GM18498 (cell line): ENCODE measurements around the gene ZNF223.

ENCODE experiments used
- ATAC-seq: cut with Tn5 transposase; IDR thresholded peaks from one replicate; pipeline ENCODE4 v1.9.1; 2021; ENCODE audit warnings: mild to moderate bottlenecking, moderate library complexity; ENCODE audit not compliant: unreplicated experiment

ZNF223 gene

DNA sequence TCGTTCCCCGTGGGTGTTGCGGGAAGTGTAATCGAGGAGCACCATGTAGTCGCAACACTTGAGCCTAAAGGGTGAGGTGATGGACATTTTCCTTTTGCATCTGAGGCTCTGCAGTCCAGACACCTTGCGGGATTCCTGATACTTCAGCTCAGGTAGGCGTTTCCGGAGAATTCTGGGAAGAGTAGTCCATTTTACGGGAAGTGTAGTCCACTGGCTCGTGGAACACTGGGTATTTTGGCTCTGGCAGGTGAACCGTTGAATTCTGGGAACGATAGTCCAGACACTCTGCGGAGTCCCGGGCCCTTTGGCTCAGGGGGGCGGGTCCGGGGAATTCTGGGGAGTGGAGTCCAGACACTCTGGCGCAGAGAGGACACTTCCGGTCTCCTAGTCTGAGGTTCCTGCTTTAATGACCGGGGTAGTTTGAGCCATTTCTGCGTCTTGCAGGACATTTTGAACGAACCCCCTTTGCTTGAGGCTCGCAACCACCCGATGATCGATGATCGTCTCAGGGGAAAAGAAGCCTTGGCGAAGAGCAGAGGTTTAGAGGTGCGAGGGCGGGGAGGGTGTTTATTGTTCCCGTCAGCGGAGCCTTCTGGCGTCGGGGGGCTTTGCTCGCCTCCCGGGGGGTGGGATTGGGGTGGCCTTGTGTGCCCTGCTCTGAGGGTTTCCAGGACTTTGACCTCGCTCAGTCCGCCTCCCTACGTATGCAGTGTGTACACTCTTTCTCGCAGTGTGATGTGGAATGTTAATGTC, at the start of gene ZNF223:
TSS of gene ZNF223 (plus strand) at position 387 of the 753 bp plus-strand sequence. CDS start 3,141 bp downstream, outside the sequence.
- peak; percentile 70 for ATAC-seq

DNA sequence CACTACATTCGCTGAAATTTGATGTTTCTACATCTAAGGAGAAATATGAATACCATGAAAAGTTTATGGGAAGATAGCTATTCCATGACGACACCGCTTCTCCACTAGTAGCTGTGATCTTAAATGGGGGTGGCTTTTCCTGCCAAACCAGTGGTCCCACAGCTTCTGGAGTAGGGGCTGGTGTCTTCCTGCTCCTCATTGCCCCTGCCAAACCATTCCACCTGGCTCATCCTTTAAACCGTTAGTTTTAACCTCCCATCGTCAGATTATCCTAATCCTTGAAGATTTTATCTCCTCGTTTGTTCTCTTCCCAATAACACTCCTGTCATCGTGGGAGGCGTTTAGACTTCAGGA, 49.6 kb upstream of the ZNF223 start:
- ATAC-seq: no peak

DNA sequence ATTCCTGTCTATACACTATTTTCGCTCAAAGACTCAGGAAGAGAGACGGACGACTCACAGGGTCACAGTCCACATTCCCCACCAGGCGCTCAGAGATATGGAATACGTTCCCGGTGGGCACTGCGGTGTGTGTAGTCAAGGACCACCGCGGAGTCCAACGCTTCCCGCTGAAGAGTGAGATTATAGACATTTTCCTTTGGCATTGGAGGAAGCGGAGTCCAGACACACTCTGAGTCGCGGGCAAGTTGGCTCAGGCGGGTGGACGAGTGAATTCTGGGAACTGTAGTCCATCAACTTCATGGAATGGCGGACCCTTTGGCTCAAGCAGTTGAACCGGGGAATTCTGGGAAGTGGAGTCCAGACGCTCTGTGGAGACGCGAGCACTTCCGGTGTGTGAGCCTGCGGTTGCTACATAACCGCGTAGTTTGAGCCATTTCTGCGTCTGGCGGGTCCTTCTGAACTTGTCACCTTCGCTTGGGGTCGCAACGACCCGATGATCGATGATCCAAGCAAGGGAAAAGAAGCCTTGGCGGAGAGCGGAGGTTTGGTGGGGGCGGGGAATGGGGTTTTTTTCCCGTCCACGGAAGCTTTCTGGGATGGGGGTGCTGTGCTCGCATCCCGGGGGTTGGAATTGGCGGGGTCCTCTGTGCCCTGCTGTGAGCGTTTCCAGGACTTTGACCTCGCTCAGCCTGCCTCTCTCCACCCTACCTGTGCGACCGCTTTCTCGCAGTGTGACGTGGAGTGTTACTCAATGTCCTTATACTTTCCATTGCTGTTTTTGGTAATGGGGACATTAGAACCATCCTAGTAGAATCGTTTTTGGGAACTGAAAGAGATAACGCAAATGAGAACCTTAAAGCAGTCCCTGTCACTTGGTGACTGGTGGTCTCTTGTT, 49.0 kb upstream of the ZNF223 start, which contains the start of gene ZNF230:
TSS of gene ZNF230 (plus strand) at position 392 of the 895 bp plus-strand sequence. CDS start 4,122 bp downstream, outside the sequence.
- peak; percentile 90 for ATAC-seq

DNA sequence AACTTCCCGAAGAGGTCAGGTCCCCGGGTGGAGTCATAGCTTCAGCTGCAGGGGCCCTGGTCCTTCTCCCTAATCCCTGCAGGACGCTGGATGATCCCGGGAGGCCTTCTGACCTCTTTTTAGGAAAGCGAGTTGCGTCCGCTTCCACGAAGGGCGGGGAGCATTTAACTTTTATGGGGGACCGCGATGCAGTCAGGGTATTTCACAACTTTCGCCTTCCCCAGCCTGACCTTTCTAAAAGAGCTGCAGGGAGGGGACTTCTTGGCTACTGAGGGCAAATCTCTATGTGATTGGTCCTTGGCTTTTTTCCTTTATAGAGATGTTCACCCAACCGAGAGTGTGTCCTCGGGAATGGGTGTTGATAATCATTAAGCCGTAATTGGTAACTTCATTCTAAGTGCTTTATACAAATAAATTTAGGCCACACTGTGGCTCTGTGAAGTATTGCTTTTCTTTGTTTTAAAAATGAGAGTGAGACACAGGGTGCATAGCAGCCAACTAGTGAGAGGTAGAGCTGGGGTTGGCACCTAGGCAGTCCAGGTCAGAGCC, 48.3 kb upstream of the ZNF223 start:
- ATAC-seq: peak; percentile 31

DNA sequence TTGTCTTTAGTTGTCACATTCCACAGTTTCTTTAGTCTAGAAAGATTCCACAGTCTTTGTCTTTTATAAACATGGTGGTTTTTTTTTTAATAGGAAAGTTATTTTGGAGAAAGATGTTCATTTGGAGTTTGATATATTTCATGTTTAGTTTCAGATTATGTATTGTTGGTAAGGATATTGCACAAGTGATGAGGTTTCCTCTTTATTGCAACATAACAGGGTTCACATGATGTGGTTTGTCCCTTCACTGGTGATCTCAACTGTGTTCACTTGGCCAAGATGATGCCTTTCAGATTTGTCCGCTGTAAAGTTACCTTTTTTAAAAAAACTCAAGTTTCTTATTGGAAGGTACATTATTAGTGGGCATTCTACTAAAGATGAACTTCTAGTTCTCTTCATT, 45.9 kb upstream of the ZNF223 start:
- no peak for ATAC-seq

DNA sequence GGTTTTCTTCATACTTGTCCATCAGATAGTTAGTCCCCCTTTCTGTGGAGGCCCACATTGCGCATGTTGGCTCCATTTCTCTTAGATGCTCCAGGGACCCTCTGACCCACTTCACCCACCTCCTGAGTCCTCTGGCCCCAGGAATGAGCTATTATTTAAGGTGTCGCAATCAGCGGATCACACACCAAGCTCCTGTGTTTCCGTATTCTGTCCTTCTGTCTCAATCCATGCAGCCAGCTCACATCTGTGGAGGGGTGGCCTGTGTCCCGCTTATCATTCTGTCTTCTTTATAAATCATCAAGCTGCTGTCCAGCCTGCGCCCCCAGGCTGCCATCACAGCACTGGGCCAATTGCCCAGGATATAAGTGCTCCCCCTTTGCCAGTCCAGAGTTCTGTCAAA, 44.4 kb upstream of the ZNF223 start:
- ATAC-seq: no peak

DNA sequence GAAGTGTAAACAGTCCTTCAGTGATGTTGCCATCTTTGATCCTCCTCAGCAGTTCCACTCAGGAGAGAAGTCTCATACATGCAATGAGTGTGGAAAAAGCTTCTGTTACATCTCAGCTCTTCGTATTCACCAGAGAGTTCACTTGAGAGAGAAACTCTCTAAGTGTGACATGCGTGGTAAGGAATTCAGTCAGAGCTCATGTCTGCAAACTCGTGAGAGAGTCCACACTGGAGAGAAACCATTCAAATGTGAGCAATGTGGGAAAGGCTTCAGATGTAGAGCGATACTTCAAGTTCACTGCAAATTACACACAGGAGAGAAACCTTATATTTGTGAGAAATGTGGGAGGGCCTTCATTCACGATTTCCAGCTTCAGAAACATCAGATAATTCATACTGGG, 41.4 kb upstream of the ZNF223 start:
- ATAC-seq: no peak

DNA sequence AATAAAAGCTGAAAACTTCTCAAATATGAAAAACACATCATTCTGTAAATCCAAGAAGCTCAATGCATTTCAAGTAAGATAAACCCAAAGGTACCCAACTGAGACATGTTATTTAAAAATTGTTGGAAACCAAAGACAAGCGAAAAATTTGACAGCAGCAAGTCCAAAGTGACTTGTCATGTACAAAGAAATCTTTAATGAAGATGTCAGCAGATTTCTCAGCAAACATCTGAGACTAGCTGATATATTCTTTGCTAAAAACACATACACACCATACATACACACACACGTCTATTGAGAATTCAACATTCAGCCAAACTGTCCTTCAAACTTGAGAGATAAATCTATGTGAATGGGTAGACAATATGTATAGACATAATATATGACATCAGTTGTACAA, 32.3 kb upstream of the ZNF223 start:
- ATAC-seq: no peak

DNA sequence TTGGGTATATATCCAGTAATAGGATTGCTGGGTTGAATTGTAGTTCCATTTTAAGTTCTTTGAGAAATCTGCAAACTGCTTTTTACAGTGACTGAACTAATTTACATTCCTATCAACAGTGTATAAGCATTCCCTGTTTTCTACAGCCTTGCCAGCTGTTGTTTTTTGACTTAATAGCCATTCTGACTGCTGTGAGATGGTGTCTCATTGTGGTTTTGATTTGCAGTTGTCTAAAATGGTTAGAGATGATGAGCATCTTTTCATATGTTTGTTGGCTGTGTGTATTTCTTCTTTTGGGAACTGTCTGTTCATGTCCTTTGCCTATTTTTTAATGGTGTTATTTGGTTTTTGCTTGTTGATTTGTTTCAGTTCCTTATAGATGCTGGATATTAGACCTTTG, 30.6 kb upstream of the ZNF223 start:
- no peak for ATAC-seq

DNA sequence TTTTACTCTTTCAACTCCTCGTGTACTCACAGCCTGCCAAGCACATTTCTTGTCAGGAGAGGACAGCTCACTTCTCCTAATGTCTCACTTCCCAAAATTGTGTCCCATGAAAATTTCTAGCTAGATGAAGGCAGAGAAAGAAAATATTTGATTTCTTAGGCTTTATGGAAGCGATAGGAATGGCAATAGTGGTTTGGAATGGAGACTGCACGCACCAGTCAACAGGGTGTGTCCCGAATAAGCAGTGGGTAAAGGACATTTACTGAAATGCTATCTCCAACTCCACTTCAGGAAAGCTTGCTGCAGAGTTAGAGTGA, 27.0 kb upstream of the ZNF223 start:
- no peak for ATAC-seq

DNA sequence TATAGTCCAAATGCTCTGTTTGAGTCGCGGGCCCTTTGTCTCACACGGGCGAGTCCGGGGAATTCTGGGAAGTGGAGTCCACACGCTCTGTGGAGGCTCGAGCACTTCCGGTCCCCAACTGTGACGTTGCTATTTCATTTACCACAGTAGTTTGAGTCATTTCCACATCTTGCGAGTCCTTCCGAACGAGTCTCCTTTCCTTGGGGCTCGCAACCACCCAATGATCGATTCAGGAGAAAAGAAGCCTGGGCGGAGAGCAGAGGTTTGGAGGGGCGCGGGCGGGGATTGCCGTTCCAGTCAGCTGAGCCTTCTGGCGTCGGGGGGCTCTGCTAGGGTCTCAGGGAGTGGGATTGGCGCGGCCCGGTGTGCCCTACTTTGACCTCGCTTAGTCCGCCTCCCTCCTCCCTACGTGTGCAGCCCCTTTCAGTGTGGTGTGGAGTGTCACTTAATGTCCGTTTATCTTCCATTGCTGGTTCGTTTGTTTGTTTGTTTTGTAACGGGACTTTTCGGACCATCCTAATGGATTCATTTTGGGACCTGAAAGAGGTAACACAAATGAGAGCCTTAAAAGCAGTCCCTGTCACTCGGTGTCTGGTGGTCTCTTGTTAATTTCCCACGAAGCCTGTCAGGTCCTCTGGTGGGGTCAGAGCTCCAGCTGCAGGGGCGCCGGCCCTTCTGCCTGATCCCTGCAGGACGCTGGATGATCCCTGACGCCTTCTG, 26.5 kb upstream of the ZNF223 start, which contains the start of gene ZNF222:
TSS of gene ZNF222 (plus strand) at position 163 of the 720 bp plus-strand sequence. CDS start at position 221, 58 bp downstream.
- ATAC-seq: peak; percentile 89

DNA sequence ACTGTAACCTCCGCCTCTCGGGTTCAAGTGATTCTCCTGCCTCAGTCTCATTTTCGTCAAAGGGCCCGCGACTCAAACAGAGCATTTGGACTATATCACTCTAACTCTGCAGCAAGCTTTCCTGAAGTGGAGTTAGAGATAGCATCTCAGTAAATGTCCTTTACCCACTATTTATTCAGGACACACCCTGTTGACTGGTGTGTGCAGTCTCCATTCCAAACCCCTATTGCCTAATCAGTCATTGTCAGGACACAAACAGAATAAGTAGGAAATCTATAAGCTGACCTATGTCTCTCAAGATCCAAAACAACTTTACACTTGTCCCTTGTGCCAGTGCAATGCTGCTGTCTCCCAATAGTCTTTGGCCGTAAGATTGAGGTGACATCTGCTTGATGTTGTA, 25.2 kb upstream of the ZNF223 start:
- ATAC-seq: no peak

DNA sequence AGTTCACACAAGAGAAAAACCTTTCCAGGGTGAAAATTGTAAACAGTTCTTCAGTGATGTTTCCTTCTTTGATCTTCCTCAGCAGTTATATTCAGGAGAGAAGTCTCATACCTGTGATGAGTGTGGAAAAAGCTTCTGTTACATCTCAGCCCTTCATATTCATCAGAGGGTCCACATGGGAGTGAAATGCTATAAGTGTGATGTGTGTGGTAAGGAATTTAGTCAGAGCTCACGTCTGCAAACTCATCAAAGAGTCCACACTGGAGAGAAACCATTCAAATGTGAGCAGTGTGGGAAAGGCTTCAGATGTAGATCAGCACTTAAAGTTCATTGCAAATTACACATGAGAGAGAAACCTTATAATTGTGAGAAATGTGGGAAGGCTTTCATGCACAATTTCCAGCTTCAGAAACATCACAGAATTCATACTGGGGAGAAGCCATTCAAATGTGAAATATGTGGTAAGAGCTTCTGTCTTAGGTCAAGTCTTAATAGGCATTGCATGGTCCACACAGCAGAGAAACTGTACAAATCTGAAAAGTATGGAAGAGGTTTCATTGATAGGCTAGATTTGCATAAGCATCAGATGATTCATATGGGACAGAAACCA, 19.7 kb upstream of the ZNF223 start:
- no peak for ATAC-seq

DNA sequence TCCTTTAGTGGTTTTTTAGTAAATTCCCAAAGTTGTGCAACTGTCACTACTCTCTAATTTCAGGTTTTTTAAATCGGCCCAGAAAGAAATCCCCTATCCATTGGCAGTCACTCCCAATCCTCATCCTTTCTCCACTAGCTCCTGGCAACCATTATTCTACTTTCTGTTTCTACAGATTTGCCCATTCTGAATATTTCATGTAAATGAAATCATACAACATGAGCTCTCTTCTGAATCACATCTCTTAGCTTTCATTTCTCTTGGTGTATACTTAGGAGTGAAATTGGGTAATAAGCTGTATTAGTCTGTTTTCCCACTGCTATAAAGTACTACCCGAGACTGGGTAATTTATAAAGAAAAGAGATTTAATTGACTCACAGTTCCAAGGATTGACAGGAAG, 9.7 kb upstream of the ZNF223 start:
- ATAC-seq: no peak

DNA sequence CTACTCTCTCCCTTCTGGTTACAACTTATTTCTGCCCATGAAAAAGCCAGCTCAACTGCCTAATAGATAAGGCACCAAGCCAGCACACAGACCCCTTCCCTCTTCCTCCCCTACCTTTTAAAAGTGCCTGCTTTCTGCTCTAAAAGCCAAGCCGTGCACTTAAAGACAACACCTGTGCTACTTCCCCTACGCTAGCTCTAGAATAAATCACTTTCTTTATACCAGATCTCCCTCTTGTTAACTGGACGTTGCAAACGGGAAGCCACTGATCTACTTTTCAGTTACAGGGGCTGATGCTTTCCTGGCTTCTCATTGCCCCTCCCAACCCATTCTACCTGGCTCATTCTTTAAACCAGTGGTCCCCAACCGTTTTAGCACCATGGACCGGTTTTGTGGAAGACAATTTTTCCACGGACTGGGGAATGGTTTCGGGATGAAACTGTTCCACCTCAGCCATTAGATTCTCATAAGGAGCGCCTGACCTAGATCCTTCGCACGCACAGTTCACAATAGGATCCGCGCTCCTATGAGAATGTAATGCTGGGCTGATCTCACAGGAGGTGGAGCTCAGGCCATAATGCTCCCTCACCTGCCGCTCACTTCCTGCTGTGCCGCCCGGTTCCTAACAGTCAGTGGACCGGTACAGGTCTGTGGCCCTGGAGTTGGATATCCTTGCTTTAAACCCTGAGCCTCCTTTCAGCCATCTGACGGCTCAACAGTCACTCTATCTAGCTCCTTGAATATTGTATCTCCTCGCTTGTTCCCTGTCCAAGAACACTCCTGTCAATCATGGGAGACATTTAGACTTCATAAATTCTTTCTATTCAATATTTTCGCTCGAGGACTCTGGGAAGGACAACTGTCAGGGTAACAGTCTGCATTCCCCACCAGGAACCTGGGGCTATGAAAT, 841 bp upstream of the ZNF223 start:
- peak; percentile 45 for ATAC-seq

DNA sequence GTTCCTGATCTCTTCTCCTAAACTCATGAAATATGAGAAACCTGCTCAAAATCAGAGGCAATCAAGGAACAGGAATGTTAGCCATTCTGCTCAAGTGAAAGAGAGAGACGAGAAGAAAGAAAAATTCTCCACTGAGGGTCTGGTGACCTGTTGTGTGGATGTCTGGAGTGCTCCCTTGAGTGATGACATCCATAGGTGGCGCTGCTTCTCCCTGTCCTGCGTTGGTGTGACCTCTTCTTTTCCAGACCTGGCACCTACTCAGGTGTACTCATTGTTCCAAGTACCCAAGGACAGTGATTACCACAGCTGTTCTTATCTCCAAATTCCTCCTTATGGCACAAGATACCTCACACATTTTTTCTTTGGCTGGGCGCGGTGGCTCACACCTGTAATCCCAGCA, 4.0 kb downstream of the ZNF223 start:
- ATAC-seq: no peak

DNA sequence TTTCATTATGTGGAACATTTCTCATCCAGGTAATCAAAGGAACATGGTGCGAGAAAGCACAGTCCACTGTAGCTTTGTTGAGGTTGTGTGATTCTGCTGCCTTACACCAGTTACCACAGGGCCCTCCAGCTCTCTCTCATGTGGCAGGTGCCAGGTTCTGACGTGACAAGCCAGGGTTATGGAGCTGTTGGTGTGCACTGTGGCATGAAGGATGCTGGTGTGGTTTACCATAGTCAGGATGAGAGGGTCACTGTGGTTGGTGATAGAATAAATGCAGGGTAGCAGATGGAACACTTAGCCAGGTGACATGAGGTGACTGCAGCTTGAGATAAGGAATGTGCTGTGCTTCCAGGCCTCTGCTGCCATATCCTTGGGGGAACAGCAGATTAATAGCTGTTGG, 7.4 kb downstream of the ZNF223 start:
- ATAC-seq: no peak

DNA sequence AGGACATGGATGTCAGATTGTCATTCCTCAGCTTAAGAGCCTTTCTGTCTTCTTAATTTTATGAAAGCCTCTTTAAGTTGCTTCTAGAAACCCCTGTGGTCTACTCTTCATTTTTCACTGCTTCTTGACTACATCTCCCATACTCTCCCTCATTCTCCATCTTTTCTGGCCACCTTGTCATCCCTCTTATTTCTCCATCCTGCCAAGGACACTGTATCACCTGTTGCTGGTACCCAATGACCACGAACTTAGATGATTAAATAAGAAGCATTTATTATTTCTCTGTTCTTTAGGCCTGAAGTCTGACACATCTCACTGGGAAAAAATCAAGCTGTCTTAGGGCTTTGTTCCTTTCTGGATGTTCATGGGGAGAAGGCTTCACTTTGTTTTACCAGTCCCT, 9.2 kb downstream of the ZNF223 start:
- no peak for ATAC-seq

DNA sequence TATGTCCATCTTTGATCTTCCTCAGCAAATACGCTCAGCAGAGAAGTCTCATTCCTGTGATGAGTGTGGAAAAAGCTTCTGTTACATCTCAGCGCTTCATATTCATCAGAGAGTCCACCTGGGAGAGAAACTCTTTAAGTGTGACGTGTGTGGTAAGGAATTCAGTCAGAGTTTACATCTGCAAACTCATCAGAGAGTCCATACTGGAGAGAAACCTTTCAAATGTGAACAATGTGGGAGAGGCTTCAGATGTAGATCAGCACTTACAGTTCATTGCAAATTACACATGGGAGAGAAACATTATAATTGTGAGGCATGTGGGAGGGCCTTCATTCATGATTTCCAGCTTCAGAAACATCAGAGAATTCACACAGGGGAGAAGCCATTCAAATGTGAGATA, 14.5 kb downstream of the ZNF223 start:
- ATAC-seq: no peak

DNA sequence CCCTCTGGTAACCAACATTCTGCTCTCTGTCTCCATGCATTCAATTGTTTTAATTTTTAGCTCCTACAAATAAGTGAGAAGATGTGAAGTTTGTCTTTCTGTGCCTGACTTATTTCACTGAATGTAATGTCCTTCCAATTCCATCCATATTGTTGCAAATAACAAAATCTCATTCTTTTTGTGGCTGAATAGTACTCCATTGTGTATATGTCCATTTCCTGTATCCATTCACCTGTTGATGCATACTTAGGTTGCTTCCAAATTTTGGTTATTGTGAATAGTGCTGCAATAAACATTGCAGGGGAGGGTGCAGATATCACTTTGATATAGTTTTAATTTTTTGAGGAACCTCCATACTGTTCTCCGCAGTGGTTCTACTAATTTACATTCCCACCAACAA, 17.6 kb downstream of the ZNF223 start:
- no peak for ATAC-seq
